K562 (cell line): ENCODE data around the gene VDR. TPM values are rescaled to one million over a fixed set of nuclear protein-coding genes. Genes with fewer than 3 reads are reported as not detected.

Source experiments
- ATF3 ChIP-seq, 2 experiments: fragments of 450-650 bp in 1 of 2; sonication (generic) in 1 of 2; formaldehyde crosslinking in 1 of 2; IDR thresholded peaks in 1 of 2; conservative IDR thresholded peaks in 1 of 2; 2 replicates each; pipeline versions ENCODE4 v1.6.1 to v1.8.1; 2016 to 2023; ENCODE audit warnings: mild to moderate bottlenecking in 2 of 2, moderate library complexity in 2 of 2, inconsistent platforms in 1 of 2, missing genetic modification reagents in 1 of 2
- CUX1 ChIP-seq: fragments of 200-800 bp; sonication (Bioruptor generic); IDR thresholded peaks from 2 replicates; pipeline ENCODE4 v1.6.1; 2016; ENCODE audit warnings: missing genetic modification characterization, missing compliant biosample characterization
- DPF2 ChIP-seq: fragments of 450-650 bp; IDR thresholded peaks from 2 replicates; pipeline ENCODE4 v1.6.1; 2016
- HDAC1 ChIP-seq, 2 experiments: fragments of 450-650 bp; IDR thresholded peaks; 2 replicates each; pipeline ENCODE4 v1.6.1; 2016 to 2017; ENCODE audit warnings: inconsistent platforms in 1 of 2, mild to moderate bottlenecking in 1 of 2, moderate library complexity in 1 of 2
- HNRNPH1 ChIP-seq: fragments of 200-400 bp; formaldehyde crosslinking; optimal IDR thresholded peaks from 2 replicates; pipeline ENCODE3; 2017; ENCODE audit warnings: low read depth, mild to moderate bottlenecking, low read length, moderate library complexity
- JUN ChIP-seq, 2 experiments: sonication (generic) in 1 of 2; formaldehyde crosslinking in 1 of 2; IDR thresholded peaks; 2 replicates each; pipeline versions ENCODE4 v1.6.1 to v1.8.0; 2012 to 2022; ENCODE audit warnings: borderline replicate concordance in 2 of 2, mild to moderate bottlenecking in 2 of 2, improper control_type of control experiment in 1 of 2, low read depth in 1 of 2, low read length in 1 of 2, missing genetic modification reagents in 1 of 2
- NUFIP1 ChIP-seq: fragments of 450-650 bp; IDR thresholded peaks from 2 replicates; pipeline ENCODE4 v1.6.1; 2018; ENCODE audit not compliant: partially characterized antibody
- PPARD ChIP-seq: fragments of 250-450 bp; sonication (Bioruptor Pico); IDR thresholded peaks from 2 replicates; pipeline ENCODE4 v1.8.0; 2022; ENCODE audit warnings: inconsistent platforms, mild to moderate bottlenecking, moderate library complexity
- REST ChIP-seq, 2 experiments: fragments of 450-650 bp; formaldehyde crosslinking in 1 of 2; IDR thresholded peaks; 2 replicates each; pipeline versions ENCODE4 v1.4.0 to v1.6.1; 2014 to 2020; ENCODE audit warnings: mild to moderate bottlenecking in 2 of 2, borderline replicate concordance in 1 of 2, low read depth in 1 of 2
- ZNF507 ChIP-seq: conservative IDR thresholded peaks from 2 replicates; pipeline ENCODE4 v1.6.1; 2017; ENCODE audit warnings: missing genetic modification characterization, missing compliant biosample characterization
- polyA plus RNA-seq, 8 experiments: library from polyadenylated mRNA; depleted of rRNA in 4 of 8; stranded (reverse) in 5 of 8; unstranded in 3 of 8; fragments of >200 nt; fragmentation: Nextera tagmentation in 2 of 8; fragmentation: Illumina TruSeq in 1 of 8; extraction: Ambion mirVana in 2 of 8; extraction: Trizol in 1 of 8; gene quantifications; 2 replicates each; pipeline versions ENCODE4 v1.2.1 to v1.2.3, GENCODE V29; 2011 to 2014; ENCODE audit warnings: inconsistent platforms in 1 of 8, missing spikeins in 1 of 8
- total RNA-seq, 7 experiments: library from RNA; depleted of rRNA in 6 of 7; stranded (reverse); fragments of >200 nt in 6 of 7; fragmentation: Illumina TruSeq in 2 of 7; extraction: Trizol in 2 of 7; gene quantifications; 2 replicates each; pipeline versions ENCODE4 v1.2.1 to v1.2.3, GENCODE V29; 2011 to 2021; ENCODE audit warnings: low replicate concordance in 1 of 7

Gene VDR
- total and polyA plus RNA-seq, 9 of the 15 experiments (the other 6 are each of a cell fraction or from before 2014, with no cell fraction given) = 0.61 to 4.8 (median 2.0) TPM

- TF ChIP-seq REST (IDR thresholded peaks at IDR 0.05; ENCODE audit: borderline replicate concordance) (no peak), REST (CRISPR knock-in tag; IDR thresholded peaks at IDR 0.05; ENCODE audit: low read depth) (no peak), ZNF507 (no peak), ATF3 (IDR thresholded peaks at IDR 0.05) (peak; percentile 97), ATF3 (CRISPR knock-in tag; conservative IDR thresholded peaks at IDR 0.05) (no peak), JUN (IDR thresholded peaks at IDR 0.05; ENCODE audit: borderline replicate concordance, low read depth, low read length) (peak; percentile 90), JUN (CRISPR knock-in tag; IDR thresholded peaks at IDR 0.05; ENCODE audit: borderline replicate concordance) (no peak), NUFIP1 (no peak), PPARD (no peak), HNRNPH1 (no peak), DPF2 (peak; percentile 25; the same call in 1 of the 2 replicates), HDAC1 (IDR thresholded peaks at IDR 0.05) (no peak), CUX1 (CRISPR knock-in tag) (no peak)
Observed at GRCh38 chr12:47867495-47867941, 37.3 kb downstream of the VDR start (continued).
